Measurements from ENCODE around the gene CYB5R2. TPM values are rescaled to one million over a fixed set of nuclear protein-coding genes. Genes with fewer than 3 reads are reported as not detected.

Gene CYB5R2
- polyA plus RNA-seq, 1 donor (not counting 4 experiments of a cell fraction or from before 2014, with no cell fraction given): 24.7 TPM

- Histone ChIP-seq H3K9ac (ENCODE audit: control insufficient read depth, extremely low read depth, insufficient read depth, low read length) (no peak overlapping the region), H3K9me3 (ENCODE audit: control insufficient read depth, low read depth, low read length) (no peaks in the 10 kb centered on the region), H3K79me2 (ENCODE audit: control insufficient read depth, insufficient read depth, low read length) (no peaks in the 10 kb centered on the region), H3K4me3 (ENCODE audit: control insufficient read depth in 2 of 3, extremely low read depth in 1 of 3, insufficient read depth in 2 of 3, low read depth in 1 of 3, low read length in 3 of 3) (no peak overlapping the region), H3K9me1 (ENCODE audit: control insufficient read depth, extremely low read depth, insufficient read depth, low read length) (no peaks in the 10 kb centered on the region), H3K36me3 (ENCODE audit: control insufficient read depth in 2 of 2, extremely low read depth in 1 of 2, insufficient read depth in 2 of 2, low read length in 2 of 2) (peaks cover 0 to 4% of the 10 kb centered on the region in 2 experiments), H3K4me2 (ENCODE audit: control insufficient read depth, extremely low read depth, insufficient read depth, low read depth, low read length) (no peak overlapping the region), H3K27ac (ENCODE audit: control insufficient read depth, insufficient read depth, low read length) (no peak overlapping the region), H3K27me3 (ENCODE audit: control insufficient read depth, extremely low read depth, insufficient read depth, low read length) (no peaks in the 10 kb centered on the region), H2AFZ (ENCODE audit: control insufficient read depth, low read length) (no peak overlapping the region), H4K20me1 (ENCODE audit: control insufficient read depth, extremely low read depth, insufficient read depth, low read length) (no peaks in the 10 kb centered on the region), H3K4me1 (ENCODE audit: control insufficient read depth, extremely low read depth, insufficient read depth, low read length) (no peaks in the 10 kb centered on the region)
- TF ChIP-seq, protein P1, sequence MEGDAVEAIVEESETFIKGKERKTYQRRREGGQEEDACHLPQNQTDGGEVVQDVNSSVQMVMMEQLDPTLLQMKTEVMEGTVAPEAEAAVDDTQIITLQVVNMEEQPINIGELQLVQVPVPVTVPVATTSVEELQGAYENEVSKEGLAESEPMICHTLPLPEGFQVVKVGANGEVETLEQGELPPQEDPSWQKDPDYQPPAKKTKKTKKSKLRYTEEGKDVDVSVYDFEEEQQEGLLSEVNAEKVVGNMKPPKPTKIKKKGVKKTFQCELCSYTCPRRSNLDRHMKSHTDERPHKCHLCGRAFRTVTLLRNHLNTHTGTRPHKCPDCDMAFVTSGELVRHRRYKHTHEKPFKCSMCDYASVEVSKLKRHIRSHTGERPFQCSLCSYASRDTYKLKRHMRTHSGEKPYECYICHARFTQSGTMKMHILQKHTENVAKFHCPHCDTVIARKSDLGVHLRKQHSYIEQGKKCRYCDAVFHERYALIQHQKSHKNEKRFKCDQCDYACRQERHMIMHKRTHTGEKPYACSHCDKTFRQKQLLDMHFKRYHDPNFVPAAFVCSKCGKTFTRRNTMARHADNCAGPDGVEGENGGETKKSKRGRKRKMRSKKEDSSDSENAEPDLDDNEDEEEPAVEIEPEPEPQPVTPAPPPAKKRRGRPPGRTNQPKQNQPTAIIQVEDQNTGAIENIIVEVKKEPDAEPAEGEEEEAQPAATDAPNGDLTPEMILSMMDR (optimal IDR thresholded peaks at IDR 0.05 in 1 of 3, IDR thresholded peaks at IDR 0.05 in 1 of 3, conservative IDR thresholded peaks at IDR 0.05 in 1 of 3; ENCODE audit: extremely low read depth in 1 of 3, insufficient read depth in 2 of 3, low read length in 3 of 3): no peak
- no peak for TF ChIP-seq EZH2 (IDR thresholded peaks at IDR 0.05; ENCODE audit: low read length)
- no peak for FAIRE-seq
- dilution Hi-C loops (cut with MboI; ENCODE audit: extremely low pct_ligation_motif_present, low sequenced_read_pairs): no loop called here
- no peak for DNase-seq (ENCODE audit: low read depth, low spot score)
Observed at GRCh38 chr11:7646866-7647265, 26.4 kb downstream of the CYB5R2 start.

GRCh38 chr11:7645206-7645605, 28.1 kb downstream of the CYB5R2 start:
- Histone ChIP-seq H3K27ac (ENCODE audit: control insufficient read depth, insufficient read depth, low read length) (no peak overlapping the region), H3K9me1 (ENCODE audit: control insufficient read depth, extremely low read depth, insufficient read depth, low read length) (no peaks in the 10 kb centered on the region), H3K79me2 (ENCODE audit: control insufficient read depth, insufficient read depth, low read length) (no peaks in the 10 kb centered on the region), H3K4me3 (ENCODE audit: control insufficient read depth in 2 of 3, extremely low read depth in 1 of 3, insufficient read depth in 2 of 3, low read depth in 1 of 3, low read length in 3 of 3) (no peak overlapping the region), H3K9me3 (ENCODE audit: control insufficient read depth, low read depth, low read length) (no peaks in the 10 kb centered on the region), H3K4me2 (ENCODE audit: control insufficient read depth, extremely low read depth, insufficient read depth, low read depth, low read length) (no peak overlapping the region), H4K20me1 (ENCODE audit: control insufficient read depth, extremely low read depth, insufficient read depth, low read length) (no peaks in the 10 kb centered on the region), H3K4me1 (ENCODE audit: control insufficient read depth, extremely low read depth, insufficient read depth, low read length) (no peaks in the 10 kb centered on the region), H3K27me3 (ENCODE audit: control insufficient read depth, extremely low read depth, insufficient read depth, low read length) (no peaks in the 10 kb centered on the region), H2AFZ (ENCODE audit: control insufficient read depth, low read length) (no peak overlapping the region), H3K9ac (ENCODE audit: control insufficient read depth, extremely low read depth, insufficient read depth, low read length) (no peak overlapping the region), H3K36me3 (ENCODE audit: control insufficient read depth in 2 of 2, extremely low read depth in 1 of 2, insufficient read depth in 2 of 2, low read length in 2 of 2) (peaks cover 0 to 2% of the 10 kb centered on the region in 2 experiments)
- DNase-seq (ENCODE audit: low read depth, low spot score) (no peak), FAIRE-seq (no peak)
- dilution Hi-C loops (cut with MboI; ENCODE audit: extremely low pct_ligation_motif_present, low sequenced_read_pairs): no loop called here
- no peak for TF ChIP-seq EZH2 (IDR thresholded peaks at IDR 0.05; ENCODE audit: low read length)
- TF ChIP-seq, protein P1 (optimal IDR thresholded peaks at IDR 0.05 in 1 of 3, IDR thresholded peaks at IDR 0.05 in 1 of 3, conservative IDR thresholded peaks at IDR 0.05 in 1 of 3; ENCODE audit: extremely low read depth in 1 of 3, insufficient read depth in 2 of 3, low read length in 3 of 3): no peak
